NT2/D1 (cell line): Measurements from ENCODE around the gene CDH13.

Experiments
- YY1 ChIP-seq: IDR thresholded peaks from 2 replicates; pipeline ENCODE4 v1.6.1; 2011; ENCODE audit not compliant: insufficient read length, insufficient read depth
- ZNF274 ChIP-seq: IDR thresholded peaks from 2 replicates; pipeline ENCODE4 v1.6.1; 2011; ENCODE audit warnings: mild to moderate bottlenecking, low read depth, low read length

- TF ChIP-seq ZNF274 (no peak), YY1 (no peak)
Observed at GRCh38 chr16:82796047-82796446, 169.3 kb downstream of the CDH13 start.
